K562 (cell line): ENCODE results near the gene INTS1. TPM values are rescaled to one million over a fixed set of nuclear protein-coding genes. Genes with fewer than 3 reads are reported as not detected.
A peak's percentile ranks its signal among the peaks of the same experiment; 100 is the strongest.

ENCODE experiments used
- ARID2 ChIP-seq: fragments of 450-650 bp; IDR thresholded peaks from 2 replicates; pipeline ENCODE4 v1.6.1; 2017; ENCODE audit warnings: antibody characterized with exemption, mild to moderate bottlenecking
- BHLHE40 ChIP-seq: IDR thresholded peaks from 2 replicates; pipeline ENCODE4 v1.6.1; 2011; ENCODE audit warnings: low read length, improper control_type of control experiment
- CCAR2 ChIP-seq: fragments of 200-400 bp; formaldehyde crosslinking; IDR thresholded peaks from 2 replicates; pipeline ENCODE4 v1.6.1; 2017; ENCODE audit warnings: mild to moderate bottlenecking, low read depth, low read length
- CTCF ChIP-seq, 3 experiments: IDR thresholded peaks in 2 of 3; conservative IDR thresholded peaks in 1 of 3; 2 replicates each; pipeline ENCODE4 v1.5.1; 2011 to 2012; ENCODE audit warnings: low read length in 3 of 3, mild to moderate bottlenecking in 3 of 3, control low read depth in 2 of 3, improper control_type of control experiment in 1 of 3, inconsistent platforms in 1 of 3, low read depth in 1 of 3, mixed read lengths in 1 of 3, moderate library complexity in 1 of 3; ENCODE audit not compliant: insufficient read depth in 2 of 3
- GATAD2B ChIP-seq: fragments of 450-650 bp; IDR thresholded peaks from 2 replicates; pipeline ENCODE4 v1.6.1; 2017; ENCODE audit warnings: mild to moderate bottlenecking, borderline replicate concordance
- HNRNPH1 ChIP-seq: fragments of 200-400 bp; formaldehyde crosslinking; optimal IDR thresholded peaks from 2 replicates; pipeline ENCODE3; 2017; ENCODE audit warnings: low read depth, mild to moderate bottlenecking, low read length, moderate library complexity
- LEF1 ChIP-seq: fragments of 450-650 bp; IDR thresholded peaks from 2 replicates; pipeline ENCODE4 v1.6.1; 2016; ENCODE audit warnings: mild to moderate bottlenecking
- NR2C2 ChIP-seq, 2 experiments: fragments of 200-800 bp in 1 of 2; sonication (Bioruptor generic) in 1 of 2; sonication (generic) in 1 of 2; formaldehyde crosslinking in 1 of 2; IDR thresholded peaks; 2 replicates each; pipeline versions ENCODE4 v1.6.1 to v1.8.0; 2016 to 2022; ENCODE audit warnings: mild to moderate bottlenecking in 1 of 2, missing compliant biosample characterization in 1 of 2, missing genetic modification characterization in 1 of 2, missing genetic modification reagents in 1 of 2
- POLR2G ChIP-seq: fragments of 200-400 bp; formaldehyde crosslinking; IDR thresholded peaks from 2 replicates; pipeline ENCODE4 v1.6.1; 2017; ENCODE audit warnings: low read depth, mild to moderate bottlenecking, antibody characterized with exemption, low read length, moderate library complexity
- RAD21 ChIP-seq, 2 experiments: fragments of 250-450 bp in 1 of 2; fragments of 450-650 bp in 1 of 2; sonication (Bioruptor Pico) in 1 of 2; formaldehyde crosslinking in 1 of 2; IDR thresholded peaks in 1 of 2; conservative IDR thresholded peaks in 1 of 2; 2 replicates each; pipeline versions ENCODE4 v1.4.0 to v1.8.0; 2020 to 2022; ENCODE audit warnings: mild to moderate bottlenecking in 2 of 2, moderate library complexity in 1 of 2
- REST ChIP-seq, 2 experiments: fragments of 450-650 bp; formaldehyde crosslinking in 1 of 2; IDR thresholded peaks; 2 replicates each; pipeline versions ENCODE4 v1.4.0 to v1.6.1; 2014 to 2020; ENCODE audit warnings: mild to moderate bottlenecking in 2 of 2, borderline replicate concordance in 1 of 2, low read depth in 1 of 2
- SMARCB1 ChIP-seq: IDR thresholded peaks from 2 replicates; pipeline ENCODE4 v1.6.1; 2011; ENCODE audit warnings: improper control_type of control experiment, low read depth; ENCODE audit not compliant: insufficient read length
- STAT5A ChIP-seq: IDR thresholded peaks from 2 replicates; pipeline ENCODE4 v1.6.1; 2012; ENCODE audit warnings: low read length, inconsistent platforms, borderline replicate concordance
- ZNF253 ChIP-seq: fragments of 250-450 bp; sonication (Bioruptor Pico); conservative IDR thresholded peaks from 2 replicates; pipeline ENCODE4 v1.6.1; 2021; ENCODE audit warnings: mild to moderate bottlenecking
- ZNF408 ChIP-seq: fragments of 250-450 bp; sonication (Bioruptor Pico); IDR thresholded peaks from 2 replicates; pipeline ENCODE4 v1.4.0; 2020; ENCODE audit warnings: low read depth, mild to moderate bottlenecking, moderate library complexity
- ZNF668 ChIP-seq: fragments of 250-450 bp; sonication (Bioruptor Pico); IDR thresholded peaks from 2 replicates; pipeline ENCODE4 v1.8.0; 2022; ENCODE audit warnings: mild to moderate bottlenecking, inconsistent platforms
- polyA plus RNA-seq, 8 experiments: library from polyadenylated mRNA; depleted of rRNA in 4 of 8; stranded (reverse) in 5 of 8; unstranded in 3 of 8; fragments of >200 nt; fragmentation: Nextera tagmentation in 2 of 8; fragmentation: Illumina TruSeq in 1 of 8; extraction: Ambion mirVana in 2 of 8; extraction: Trizol in 1 of 8; gene quantifications; 2 replicates each; pipeline versions ENCODE4 v1.2.1 to v1.2.3, GENCODE V29; 2011 to 2014; ENCODE audit warnings: inconsistent platforms in 1 of 8, missing spikeins in 1 of 8
- total RNA-seq, 7 experiments: library from RNA; depleted of rRNA in 6 of 7; stranded (reverse); fragments of >200 nt in 6 of 7; fragmentation: Illumina TruSeq in 2 of 7; extraction: Trizol in 2 of 7; gene quantifications; 2 replicates each; pipeline versions ENCODE4 v1.2.1 to v1.2.3, GENCODE V29; 2011 to 2021; ENCODE audit warnings: low replicate concordance in 1 of 7

Gene INTS1
- total and polyA plus RNA-seq, 9 of the 15 experiments (the other 6 are each of a cell fraction or from before 2014, with no cell fraction given), result 0.34 to 119 (median 18.5) TPM

- TF ChIP-seq REST (IDR thresholded peaks at IDR 0.05; ENCODE audit: borderline replicate concordance) (peak; percentile 59; the same call in 1 of the 2 replicates), REST (CRISPR knock-in tag; IDR thresholded peaks at IDR 0.05; ENCODE audit: low read depth) (no peak), BHLHE40 (0 out of 2 replicates have a peak, but pooled peaks have one; percentile 5), SMARCB1 (no peak), STAT5A (peak; percentile 42; the same call in 1 of the 2 replicates), POLR2G (0 out of 2 replicates have a peak, but pooled peaks have one; percentile 34), ARID2 (0 out of 2 replicates have a peak, but pooled peaks have one; percentile 25), LEF1 (peak; percentile 28; the same call in 1 of the 2 replicates), GATAD2B (no peak), CTCF (IDR thresholded peaks at IDR 0.05 in 2 of 3, conservative IDR thresholded peaks at IDR 0.05 in 1 of 3; ENCODE audit: insufficient read depth in 2 of 3, low read depth in 1 of 3, low read length in 3 of 3) (peak in 2 of 3 experiments; percentile 25 to 36; a peak in 4 of 6 replicates), ZNF408 (CRISPR knock-in tag) (no peak), ZNF253 (CRISPR knock-in tag) (no peak), HNRNPH1 (no peak), CCAR2 (no peak), ZNF668 (no peak), RAD21 (CRISPR knock-in tag; conservative IDR thresholded peaks at IDR 0.05 in 1 of 2, IDR thresholded peaks at IDR 0.05 in 1 of 2) (peak in 1 of 2 experiments; percentile 58; a peak in 3 of 4 replicates), NR2C2 (CRISPR knock-in tag; IDR thresholded peaks at IDR 0.05) (no peak), NR2C2 (tag; IDR thresholded peaks at IDR 0.05) (no peak)
Measured at GRCh38 chr7:1439373-1440363, 64.5 kb downstream of the INTS1 start (continued).
